GM23338 (cell line): ENCODE results near the gene ASB5. TPM values are rescaled to one million over a fixed set of nuclear protein-coding genes. Genes with fewer than 3 reads are reported as not detected.

Source experiments
- ATAC-seq: fragments of 200-7000 bp; cut with Tn5 transposase; 3 replicates; pipeline ENCODE4 v1.9.1; 2020
- DNase-seq: peaks from one replicate; pipeline ENCODE4 v3.0.0-alpha.2; 2015; ENCODE audit warnings: low spot score
- H2AFZ ChIP-seq: fragments of 200-600 bp; sonication (generic); 2 replicates; pipeline ENCODE4 v1.8.0; 2016; ENCODE audit warnings: antibody characterized with exemption, mild to moderate bottlenecking, moderate library complexity
- H3F3A ChIP-seq: fragments of 200-600 bp; sonication (generic); replicated peaks from 2 replicates; pipeline ENCODE4 v1.8.0; 2017; ENCODE audit warnings: antibody characterized with exemption, mixed run types, low read depth
- H3K27ac ChIP-seq: fragments of 200-600 bp; sonication (generic); 2 replicates; pipeline ENCODE4 v1.6.1; 2016; ENCODE audit warnings: low read depth
- H3K27me3 ChIP-seq: fragments of 200-600 bp; sonication (generic); 2 replicates; pipeline ENCODE4 v1.8.0; 2016; ENCODE audit warnings: mild to moderate bottlenecking, mixed run types, moderate library complexity; ENCODE audit not compliant: insufficient read depth
- H3K36me3 ChIP-seq: fragments of 200-600 bp; sonication (generic); 2 replicates; pipeline ENCODE4 v1.8.0; 2016; ENCODE audit warnings: mild to moderate bottlenecking; ENCODE audit not compliant: insufficient read depth
- H3K4me1 ChIP-seq: fragments of 200-600 bp; sonication (generic); 2 replicates; pipeline ENCODE4 v1.8.0; 2016; ENCODE audit warnings: mild to moderate bottlenecking, moderate library complexity; ENCODE audit not compliant: insufficient read depth
- H3K4me2 ChIP-seq: fragments of 200-600 bp; sonication (generic); 2 replicates; pipeline ENCODE4 v1.7.1; 2017; ENCODE audit warnings: mixed run types
- H3K4me3 ChIP-seq: fragments of 200-600 bp; sonication (generic); 2 replicates; pipeline ENCODE4 v1.6.1; 2016; ENCODE audit warnings: mixed run types
- H3K79me2 ChIP-seq: fragments of 200-600 bp; sonication (generic); replicated peaks from 2 replicates; pipeline ENCODE4 v1.8.0; 2017; ENCODE audit warnings: mild to moderate bottlenecking; ENCODE audit not compliant: insufficient read depth
- H3K9me2 ChIP-seq: fragments of 200-600 bp; sonication (generic); 2 replicates; pipeline ENCODE4 v1.8.0; 2017; ENCODE audit not compliant: insufficient read depth
- H4K20me1 ChIP-seq: fragments of 200-600 bp; sonication (generic); replicated peaks from 2 replicates; pipeline ENCODE4 v1.8.0; 2017; ENCODE audit warnings: mild to moderate bottlenecking; ENCODE audit not compliant: insufficient read depth
- H3K27ac Mint-ChIP-seq: 2 replicates; pipeline ENCODE4 v1.8.0; 2020; ENCODE audit warnings: inconsistent platforms, mild to moderate bottlenecking, moderate library complexity, mixed read lengths
- H3K27me3 Mint-ChIP-seq: 3 replicates; pipeline ENCODE4 v1.8.0; 2022; ENCODE audit warnings: low read depth, mild to moderate bottlenecking, moderate library complexity, mixed read lengths, inconsistent platforms; ENCODE audit not compliant: insufficient read depth, poor library complexity
- H3K36me3 Mint-ChIP-seq: 3 replicates; pipeline ENCODE4 v1.8.0; 2021; ENCODE audit warnings: low read depth, mild to moderate bottlenecking, inconsistent platforms, moderate library complexity, mixed read lengths
- H3K4me1 Mint-ChIP-seq: 3 replicates; pipeline ENCODE4 v1.8.0; 2020; ENCODE audit warnings: mild to moderate bottlenecking, inconsistent platforms, mixed read lengths
- H3K4me3 Mint-ChIP-seq: 3 replicates; pipeline ENCODE4 v1.8.0; 2021; ENCODE audit warnings: moderate library complexity, mild to moderate bottlenecking, inconsistent platforms, mixed read lengths
- H3K9me3 Mint-ChIP-seq: 3 replicates; pipeline ENCODE4 v1.8.0; 2020; ENCODE audit warnings: moderate library complexity, mild to moderate bottlenecking, inconsistent platforms, mixed read lengths
- EZH2 ChIP-seq: fragments of 200-600 bp; sonication (generic); IDR thresholded peaks from one replicate; pipeline ENCODE4 v1.8.0; 2017; ENCODE audit warnings: antibody characterized with exemption, mild to moderate bottlenecking, low read depth; ENCODE audit not compliant: unreplicated experiment
- EZH2phosphoT487 ChIP-seq: fragments of 200-600 bp; sonication (generic); IDR thresholded peaks from one replicate; pipeline ENCODE4 v1.8.1; 2018; ENCODE audit warnings: antibody characterized with exemption; ENCODE audit not compliant: unreplicated experiment
- JUNB ChIP-seq: IDR thresholded peaks from one replicate; pipeline ENCODE4 v1.6.1; 2016; ENCODE audit warnings: antibody characterized with exemption; ENCODE audit not compliant: unreplicated experiment
- NANOG ChIP-seq: IDR thresholded peaks from 2 replicates; pipeline ENCODE4 v1.6.1; 2016; ENCODE audit warnings: antibody characterized with exemption, borderline replicate concordance
- REST ChIP-seq: IDR thresholded peaks from one replicate; pipeline ENCODE4 v1.6.1; 2018; ENCODE audit warnings: antibody characterized with exemption; ENCODE audit not compliant: unreplicated experiment
- STAT1 ChIP-seq: IDR thresholded peaks from one replicate; pipeline ENCODE4 v1.6.1; 2016; ENCODE audit warnings: antibody characterized with exemption; ENCODE audit not compliant: unreplicated experiment
- ZNF114 ChIP-seq: fragments of 250-450 bp; sonication (Bioruptor Pico); IDR thresholded peaks from 2 replicates; pipeline ENCODE4 v1.5.0; 2020; ENCODE audit warnings: mild to moderate bottlenecking, moderate library complexity
- ZNF331 ChIP-seq: fragments of 250-450 bp; sonication (Bioruptor Pico); IDR thresholded peaks from 2 replicates; pipeline ENCODE4 v1.5.0; 2020; ENCODE audit warnings: low read depth, mild to moderate bottlenecking, moderate library complexity
- ZNF462 ChIP-seq: fragments of 250-450 bp; sonication (Bioruptor Pico); IDR thresholded peaks from 2 replicates; pipeline ENCODE4 v1.5.0; 2020; ENCODE audit warnings: mild to moderate bottlenecking, moderate library complexity
- polyA plus RNA-seq: library from polyadenylated mRNA; unstranded; fragments of >200 nt; fragmentation: Nextera tagmentation; extraction: Ambion mirVana; gene quantifications from 2 replicates; pipeline ENCODE4 v1.2.1, GENCODE V29; 2016
- total RNA-seq: library from RNA; depleted of rRNA; stranded (reverse); fragments of >200 nt; shearing (Covaris generic); gene quantifications from 2 replicates; pipeline ENCODE4 v1.2.3, GENCODE V29; 2014
- TF ChIP-seq, protein P1 (sequence below): IDR thresholded peaks from 2 replicates; pipeline ENCODE4 v1.6.1; 2016; ENCODE audit warnings: antibody characterized with exemption

ASB5 gene
- total and polyA plus RNA-seq, 2 experiments from 2014 or later: not detected

- no peaks in the 10 kb centered on the region for H4K20me1 ChIP-seq
- Mint-ChIP-seq H3K4me1 (peaks cover 13% of the 10 kb centered on the region; the same call in 2 of the 3 replicates), H3K27ac (no peak overlapping the region), H3K9me3 (no peaks in the 10 kb centered on the region), H3K36me3 (no peaks in the 10 kb centered on the region), H3K27me3 (no peaks in the 10 kb centered on the region), H3K4me3 (no peak overlapping the region)
- H3K79me2 ChIP-seq: no peaks in the 10 kb centered on the region
- ATAC-seq (no peak), DNase-seq (no peak)
- 0 out of 2 replicates have a peak, but pooled peaks cover 3% of the 10 kb centered on the region for H3K4me1 ChIP-seq
- no peaks in the 10 kb centered on the region for H3K9me2 ChIP-seq
- no peak overlapping the region for H3K27ac ChIP-seq
- no peaks in the 10 kb centered on the region for H3K36me3 ChIP-seq
- H3K27me3 ChIP-seq: no peaks in the 10 kb centered on the region
- no peak overlapping the region for H3K4me3 ChIP-seq
- no peak overlapping the region for H3K4me2 ChIP-seq
- TF ChIP-seq EZH2phosphoT487 (no peak), STAT1 (no peak), JUNB (no peak), NANOG (no peak), ZNF114 (CRISPR knock-in tag) (no peak), EZH2 (no peak), ZNF331 (CRISPR knock-in tag) (no peak), ZNF462 (CRISPR knock-in tag) (no peak), REST (no peak)
- TF ChIP-seq, protein P1, sequence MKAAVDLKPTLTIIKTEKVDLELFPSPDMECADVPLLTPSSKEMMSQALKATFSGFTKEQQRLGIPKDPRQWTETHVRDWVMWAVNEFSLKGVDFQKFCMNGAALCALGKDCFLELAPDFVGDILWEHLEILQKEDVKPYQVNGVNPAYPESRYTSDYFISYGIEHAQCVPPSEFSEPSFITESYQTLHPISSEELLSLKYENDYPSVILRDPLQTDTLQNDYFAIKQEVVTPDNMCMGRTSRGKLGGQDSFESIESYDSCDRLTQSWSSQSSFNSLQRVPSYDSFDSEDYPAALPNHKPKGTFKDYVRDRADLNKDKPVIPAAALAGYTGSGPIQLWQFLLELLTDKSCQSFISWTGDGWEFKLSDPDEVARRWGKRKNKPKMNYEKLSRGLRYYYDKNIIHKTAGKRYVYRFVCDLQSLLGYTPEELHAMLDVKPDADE: no peak
- no peak overlapping the region for H2AFZ ChIP-seq
- H3F3A ChIP-seq: no peaks in the 10 kb centered on the region
Observed at GRCh38 chr4:176236946-176237345, 32.1 kb downstream of the ASB5 start.
